SK-N-SH (cell line): ENCODE measurements around the gene PRKAG1. TPM values are rescaled to one million over a fixed set of nuclear protein-coding genes. Genes with fewer than 3 reads are reported as not detected.

ENCODE experiments used
- CTCF ChIA-PET: fragments of 300-600, 350-600 bp; formaldehyde crosslinking; extraction: SDS; loops from one replicate; lab custom pipeline; 2021; lab: Yijun Ruan, JAX
- POLR2A ChIA-PET: fragments of 350-600 bp; sonication (Branson Sonifier 250); formaldehyde crosslinking; extraction: SDS; loops from one replicate; lab custom pipeline; 2020; ENCODE audit warnings: antibody characterized with exemption, inconsistent platforms; lab: Yijun Ruan, JAX
- DNase-seq: peaks from one replicate; pipeline ENCODE4 v3.0.0; 2012
- H2AFZ ChIP-seq: fragments of 200-600 bp; sonication (generic); 2 replicates; pipeline ENCODE4 v1.8.1; 2016; ENCODE audit warnings: antibody characterized with exemption, mild to moderate bottlenecking, low read depth
- H3F3A ChIP-seq: fragments of 200-600 bp; sonication (generic); replicated peaks from 2 replicates; pipeline ENCODE3; 2016; ENCODE audit warnings: antibody characterized with exemption, mild to moderate bottlenecking; ENCODE audit not compliant: insufficient read depth
- H3K27ac ChIP-seq, 2 experiments: fragments of 200-500 bp in 1 of 2; fragments of 200-600 bp in 1 of 2; sonication (Bioruptor generic) in 1 of 2; sonication (generic), shearing (Covaris generic) in 1 of 2; 2 replicates each; pipeline versions ENCODE4 v1.5.1 to v1.6.1; 2014 to 2016; ENCODE audit warnings: low read depth in 2 of 2, inconsistent platforms in 1 of 2, low read length in 1 of 2, mild to moderate bottlenecking in 1 of 2, mixed read lengths in 1 of 2
- H3K27me3 ChIP-seq: fragments of 200-600 bp; sonication (generic), shearing (Covaris generic); 2 replicates; pipeline ENCODE4 v1.6.1; 2016; ENCODE audit warnings: mixed run types; ENCODE audit not compliant: insufficient read depth
- H3K36me3 ChIP-seq, 2 experiments: fragments of 200-500 bp in 1 of 2; fragments of 200-600 bp in 1 of 2; sonication (Bioruptor generic) in 1 of 2; sonication (generic) in 1 of 2; replicated peaks in 1 of 2; 2 replicates each; pipeline versions ENCODE3 to v1.5.1; 2014 to 2016; ENCODE audit warnings: low read length in 1 of 2, mild to moderate bottlenecking in 1 of 2; ENCODE audit not compliant: insufficient read depth in 2 of 2, control insufficient read depth in 1 of 2
- H3K4me1 ChIP-seq, 2 experiments: fragments of 200-500 bp in 1 of 2; fragments of 200-600 bp in 1 of 2; sonication (Bioruptor generic) in 1 of 2; sonication (generic), shearing (Covaris generic) in 1 of 2; 2 replicates each; pipeline versions ENCODE4 v1.5.1 to v1.6.1; 2014 to 2016; ENCODE audit warnings: low read depth in 1 of 2, low read length in 1 of 2, mixed run types in 1 of 2; ENCODE audit not compliant: insufficient read depth in 2 of 2, control insufficient read depth in 1 of 2
- H3K4me2 ChIP-seq: fragments of 200-600 bp; sonication (generic), shearing (Covaris generic); 2 replicates; pipeline ENCODE4 v1.6.1; 2017; ENCODE audit warnings: mixed run types
- H3K4me3 ChIP-seq, 2 experiments: fragments of 200-500 bp in 1 of 2; fragments of 200-600 bp in 1 of 2; sonication (Bioruptor generic) in 1 of 2; sonication (generic), shearing (Covaris generic) in 1 of 2; 2 replicates each; pipeline versions ENCODE4 v1.5.1 to v1.8.1; 2014 to 2016; ENCODE audit warnings: low read depth in 2 of 2, inconsistent platforms in 1 of 2, low read length in 1 of 2, mild to moderate bottlenecking in 1 of 2, mixed read lengths in 1 of 2, moderate library complexity in 1 of 2
- H3K79me2 ChIP-seq: fragments of 200-600 bp; sonication (generic); 2 replicates; pipeline ENCODE4 v1.8.1; 2017; ENCODE audit warnings: mild to moderate bottlenecking; ENCODE audit not compliant: insufficient read depth
- H3K9ac ChIP-seq: fragments of 200-600 bp; sonication (generic); 2 replicates; pipeline ENCODE4 v1.6.1; 2017; ENCODE audit warnings: mixed run types
- H3K9me2 ChIP-seq: fragments of 200-600 bp; sonication (generic); 2 replicates; pipeline ENCODE4 v1.6.1; 2017; ENCODE audit warnings: mixed run types
- H3K9me3 ChIP-seq: fragments of 200-600 bp; sonication (generic); 2 replicates; pipeline ENCODE4 v1.6.1; 2017; ENCODE audit warnings: mixed run types, mild to moderate bottlenecking, moderate library complexity
- H4K20me1 ChIP-seq: fragments of 200-600 bp; sonication (generic); 2 replicates; pipeline ENCODE4 v1.6.1; 2017; ENCODE audit warnings: mild to moderate bottlenecking, mixed run types; ENCODE audit not compliant: insufficient read depth
- CHD2 ChIP-seq: fragments of 150-350 bp; IDR thresholded peaks from 2 replicates; pipeline ENCODE4 v1.6.1; 2018; ENCODE audit warnings: low read length; ENCODE audit not compliant: partially characterized antibody
- ELF1 ChIP-seq: IDR thresholded peaks from 2 replicates; pipeline ENCODE4 v1.4.0; 2012
- EP300 ChIP-seq, 2 experiments: IDR thresholded peaks; 2 replicates each; pipeline versions ENCODE4 v1.4.0 to v1.6.1; 2012; ENCODE audit warnings: borderline replicate concordance in 1 of 2, low read depth in 1 of 2, low read length in 1 of 2
- EZH2phosphoT487 ChIP-seq: fragments of 200-600 bp; sonication (generic); IDR thresholded peaks from 2 replicates; pipeline ENCODE4 v1.6.1; 2017; ENCODE audit warnings: low read depth, mixed run types, mild to moderate bottlenecking, antibody characterized with exemption, moderate library complexity, borderline replicate concordance
- FOSL2 ChIP-seq: IDR thresholded peaks from 2 replicates; pipeline ENCODE4 v1.4.0; 2012; ENCODE audit warnings: low read depth, mild to moderate bottlenecking, moderate library complexity, borderline replicate concordance
- FOXJ3 ChIP-seq: sonication (generic); formaldehyde crosslinking; IDR thresholded peaks from 2 replicates; pipeline ENCODE4 v1.5.1; 2020; ENCODE audit warnings: mild to moderate bottlenecking, missing genetic modification reagents
- JUND ChIP-seq: IDR thresholded peaks from 2 replicates; pipeline ENCODE4 v1.4.0; 2012
- MEF2A ChIP-seq: IDR thresholded peaks from 2 replicates; pipeline ENCODE4 v1.4.0; 2012; ENCODE audit warnings: low read depth, borderline replicate concordance
- NRF1 ChIP-seq: IDR thresholded peaks from 2 replicates; pipeline ENCODE4 v1.6.1; 2012; ENCODE audit warnings: low read depth, mild to moderate bottlenecking, low read length
- PBX3 ChIP-seq: IDR thresholded peaks from 2 replicates; pipeline ENCODE4; 2012
- RXRA ChIP-seq: IDR thresholded peaks from 2 replicates; pipeline ENCODE4 v1.4.0; 2012; ENCODE audit warnings: low read depth, mild to moderate bottlenecking, borderline replicate concordance
- SMC3 ChIP-seq: IDR thresholded peaks from 2 replicates; pipeline ENCODE4 v1.6.1; 2012; ENCODE audit warnings: low read depth, low read length, improper control_type of control experiment
- TAF1 ChIP-seq: IDR thresholded peaks from 2 replicates; pipeline ENCODE4 v1.6.1; 2012; ENCODE audit warnings: low read depth, mild to moderate bottlenecking, low read length, moderate library complexity, borderline replicate concordance
- ZBTB33 ChIP-seq: IDR thresholded peaks from 2 replicates; pipeline ENCODE4 v1.4.0; 2012; ENCODE audit warnings: low read depth, borderline replicate concordance
- WGBS: methylation state at CpG from one replicate; pipeline ENCODE4 v1.1.6; 2017; ENCODE audit warnings: low lambda C conversion rate; 5-methylcytosine and 5-hydroxymethylcytosine counted together
- polyA plus RNA-seq, 3 experiments: library from polyadenylated mRNA; depleted of rRNA; stranded (reverse); fragments of >200 nt; gene quantifications; 2 replicates each; pipeline ENCODE4 v1.2.3, GENCODE V29; 2012

Gene PRKAG1
- polyA plus RNA-seq, 1 of the 3 experiments (the other 2 are of a cell fraction): 75.1 TPM

DNA sequence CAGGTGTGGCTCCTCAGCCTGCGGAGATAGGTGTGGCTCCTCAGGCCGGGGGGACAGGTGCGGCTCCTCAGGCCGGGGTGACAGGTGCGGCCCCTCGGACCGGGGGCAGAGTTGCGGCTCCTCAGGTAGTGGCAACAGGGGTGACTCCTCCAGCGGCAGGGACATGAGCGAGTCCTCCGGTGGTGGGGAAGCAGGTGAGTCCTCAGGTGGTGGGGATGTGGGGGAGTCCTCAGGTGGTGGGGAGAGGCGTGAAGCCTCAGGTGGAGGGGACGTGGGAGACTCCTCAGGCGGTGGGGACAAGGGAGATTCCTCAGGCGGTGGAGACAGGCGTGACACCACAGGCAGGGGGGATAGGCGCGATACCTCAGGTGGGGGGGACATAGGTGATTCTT lies 32.8 kb upstream of the PRKAG1 start:
- H3K9ac ChIP-seq: no peak overlapping the region
- H3K9me3 ChIP-seq: no peaks in the 10 kb centered on the region
- 98% methylated on average over 18 of the region's 18 CpGs for WGBS
- POLR2A ChIA-PET: no interaction called here
- peaks cover 6% of the 10 kb centered on the region for H3F3A ChIP-seq
- DNase-seq: no peak
- H3K27me3 ChIP-seq: no peaks in the 10 kb centered on the region
- H3K9me2 ChIP-seq: no peaks in the 10 kb centered on the region
- no peak overlapping the region for H3K4me3 ChIP-seq
- TF ChIP-seq EP300 (IDR thresholded peaks at IDR 0.05; ENCODE audit: borderline replicate concordance in 1 of 2, low read depth in 1 of 2, low read length in 1 of 2) (no peak), FOSL2 (no peak), EZH2phosphoT487 (no peak), TAF1 (no peak), ZBTB33 (no peak), RXRA (no peak), FOXJ3 (CRISPR knock-in tag) (no peak), ELF1 (no peak), PBX3 (no peak), MEF2A (no peak), JUND (no peak), SMC3 (no peak), CHD2 (no peak), NRF1 (no peak)
- TF ChIP-seq, all 33 proteins: peak for 0
- CTCF ChIA-PET: interaction anchor here (3.7 kb wide), 1 partner anchor 13 kb away, joined by 15 read pairs; no protein-coding TSS in a partner anchor
- H3K4me2 ChIP-seq: no peak overlapping the region
- peaks cover 50 to 78% of the 10 kb centered on the region in 2 experiments for H3K36me3 ChIP-seq
- H3K79me2 ChIP-seq: peaks cover 43% of the 10 kb centered on the region
- peaks cover 56% of the 10 kb centered on the region for H4K20me1 ChIP-seq
- H3K4me1 ChIP-seq: peaks cover 8 to 14% of the 10 kb centered on the region in 2 experiments
- no peak overlapping the region for H3K27ac ChIP-seq
- no peak overlapping the region for H2AFZ ChIP-seq
